Trophoblast cell (in vitro differentiated cells and primary cell): ENCODE measurements around the gene CRELD2.
A peak's percentile ranks its signal among the peaks of the same experiment; 100 is the strongest.

Source experiments
- DNase-seq, 2 donors: peaks; one replicate each; pipeline ENCODE4 v3.0.0-alpha.2; 2016
- H2AFZ ChIP-seq: 2 replicates; pipeline ENCODE4 v1.6.1; 2013; ENCODE audit warnings: low read length, moderate library complexity, mild to moderate bottlenecking; ENCODE audit not compliant: insufficient read depth, poor library complexity
- H2AK5ac ChIP-seq: 2 replicates; pipeline ENCODE4 v1.6.1; 2013; ENCODE audit warnings: mild to moderate bottlenecking, low read length
- H2BK120ac ChIP-seq: 2 replicates; pipeline ENCODE4 v1.6.1; 2013; ENCODE audit warnings: low read length, mild to moderate bottlenecking, moderate library complexity; ENCODE audit not compliant: insufficient read depth, poor library complexity
- H2BK12ac ChIP-seq: 2 replicates; pipeline ENCODE4 v1.6.1; 2013; ENCODE audit warnings: mild to moderate bottlenecking, low read length, moderate library complexity
- H2BK5ac ChIP-seq: 2 replicates; pipeline ENCODE4 v1.6.1; 2013; ENCODE audit warnings: low read length, low read depth, moderate library complexity, mild to moderate bottlenecking; ENCODE audit not compliant: poor library complexity
- H3K14ac ChIP-seq: 2 replicates; pipeline ENCODE4 v1.6.1; 2013; ENCODE audit warnings: mild to moderate bottlenecking, low read length
- H3K18ac ChIP-seq: 2 replicates; pipeline ENCODE4 v1.6.1; 2013; ENCODE audit warnings: mild to moderate bottlenecking, low read length
- H3K23ac ChIP-seq: 2 replicates; pipeline ENCODE4 v1.6.1; 2013; ENCODE audit warnings: low read length
- H3K27ac ChIP-seq: 2 replicates; pipeline ENCODE4 v1.5.1; 2013; ENCODE audit warnings: low read depth, mild to moderate bottlenecking, inconsistent platforms, low read length, moderate library complexity
- H3K27me3 ChIP-seq: 2 replicates; pipeline ENCODE4 v1.6.1; 2013; ENCODE audit warnings: inconsistent platforms, mild to moderate bottlenecking, low read length, moderate library complexity; ENCODE audit not compliant: insufficient read depth
- H3K36me3 ChIP-seq, 2 experiments: 1 replicate in 1 of 2; 2 replicates in 1 of 2; pipeline ENCODE4 v1.6.1; 2013; ENCODE audit warnings: low read length in 2 of 2, mild to moderate bottlenecking in 2 of 2, moderate library complexity in 1 of 2; ENCODE audit not compliant: insufficient read depth in 2 of 2, control insufficient read depth in 1 of 2
- H3K4ac ChIP-seq: 2 replicates; pipeline ENCODE4 v1.6.1; 2013; ENCODE audit warnings: low read depth, mild to moderate bottlenecking, low read length, moderate library complexity
- H3K4me1 ChIP-seq, 2 experiments: 1 replicate in 1 of 2; 2 replicates in 1 of 2; pipeline ENCODE4 v1.6.1; 2013; ENCODE audit warnings: low read length in 2 of 2, mild to moderate bottlenecking in 2 of 2, moderate library complexity in 1 of 2; ENCODE audit not compliant: insufficient read depth in 2 of 2, control insufficient read depth in 1 of 2
- H3K4me2 ChIP-seq: 2 replicates; pipeline ENCODE4 v1.6.1; 2013; ENCODE audit warnings: inconsistent platforms, mild to moderate bottlenecking, low read length, moderate library complexity
- H3K4me3 ChIP-seq: 2 replicates; pipeline ENCODE4 v1.5.1; 2013; ENCODE audit warnings: mild to moderate bottlenecking, low read depth, low read length, inconsistent platforms
- H3K79me1 ChIP-seq: one replicate; pipeline ENCODE4 v1.6.1; 2013; ENCODE audit warnings: low read length
- H3K79me2 ChIP-seq: 2 replicates; pipeline ENCODE4 v1.6.1; 2013; ENCODE audit warnings: low read length, mild to moderate bottlenecking; ENCODE audit not compliant: control insufficient read depth, insufficient read depth, poor library complexity
- H3K9ac ChIP-seq: 2 replicates; pipeline ENCODE4 v1.6.1; 2013; ENCODE audit warnings: mild to moderate bottlenecking, low read length
- H3K9me3 ChIP-seq: 2 replicates; pipeline ENCODE4 v1.6.1; 2013; ENCODE audit warnings: low read depth, mild to moderate bottlenecking, control low read depth, inconsistent platforms, low read length; ENCODE audit not compliant: insufficient read depth
- H4K12ac ChIP-seq: 2 replicates; pipeline ENCODE4 v1.6.1; 2013; ENCODE audit warnings: low read depth, mild to moderate bottlenecking, low read length, moderate library complexity
- H4K8ac ChIP-seq: 2 replicates; pipeline ENCODE4 v1.6.1; 2013; ENCODE audit warnings: low read depth, mild to moderate bottlenecking, low read length, moderate library complexity
- H4K91ac ChIP-seq: one replicate; pipeline ENCODE4 v1.6.1; 2013; ENCODE audit warnings: low read depth, mild to moderate bottlenecking, low read length, moderate library complexity
- WGBS: extraction: QIAGEN DNeasy Blood & Tissue Kit; methylation state at CpG from one replicate; pipeline ENCODE4 v1.1.7; 2013; ENCODE audit warnings: missing lambda C conversion rate; ENCODE audit not compliant: insufficient read length, insufficient coverage; ENCODE audit errors: extremely low coverage; 5-methylcytosine and 5-hydroxymethylcytosine counted together

CRELD2 gene

DNA sequence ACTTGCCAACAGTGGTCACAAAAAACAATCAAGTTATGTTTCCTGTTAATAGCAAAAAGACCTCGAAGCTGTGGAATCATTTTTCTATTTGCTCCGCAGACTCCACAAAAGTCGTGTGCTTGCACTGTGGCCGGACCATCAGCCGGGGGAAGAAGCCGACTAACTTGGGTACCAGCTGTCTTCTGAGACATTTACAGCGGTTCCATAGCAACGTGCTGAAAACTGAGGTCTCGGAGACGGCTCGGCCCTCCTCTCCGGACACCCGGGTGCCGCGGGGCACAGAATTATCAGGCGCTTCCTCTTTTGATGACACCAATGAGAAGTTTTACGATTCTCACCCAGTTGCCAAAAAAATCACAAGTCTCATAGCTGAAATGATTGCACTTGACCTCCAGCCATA is 33.2 kb upstream of the CRELD2 start:
- Histone ChIP-seq H3K9me3 (peaks cover 13% of the 10 kb centered on the region), H2BK120ac (no peak overlapping the region), H2BK12ac (no peak overlapping the region), H3K27me3 (no peaks in the 10 kb centered on the region), H3K4me2 (no peak overlapping the region), H3K23ac (no peak overlapping the region), H4K8ac (no peak overlapping the region), H3K4ac (no peak overlapping the region), H2BK5ac (no peak overlapping the region), H3K27ac (no peak overlapping the region), H3K79me2 (peaks cover 3% of the 10 kb centered on the region), H3K18ac (no peak overlapping the region), H2AK5ac (no peak overlapping the region), H4K91ac (no peak overlapping the region), H3K79me1 (no peaks in the 10 kb centered on the region), H3K36me3 (peaks cover 48 to 59% of the 10 kb centered on the region in 2 experiments), H2AFZ (no peak overlapping the region), H3K9ac (no peak overlapping the region), H3K14ac (no peak overlapping the region), H4K12ac (no peak overlapping the region), H3K4me3 (no peak overlapping the region), H3K4me1 (peaks cover under 1 to 1% of the 10 kb centered on the region in 2 experiments)
- no peak for DNase-seq
- WGBS: no CpG with 5 or more reads among the region's 17 CpGs

- Histone ChIP-seq H3K9me3 (peaks cover 13% of the 10 kb centered on the region), H3K4ac (no peak overlapping the region), H3K23ac (no peak overlapping the region), H3K4me2 (no peak overlapping the region), H4K12ac (no peak overlapping the region), H2AFZ (no peak overlapping the region), H3K18ac (peak overlapping the region; percentile 21), H3K79me2 (peaks cover 2% of the 10 kb centered on the region), H3K27me3 (no peaks in the 10 kb centered on the region), H4K91ac (no peak overlapping the region), H3K9ac (no peak overlapping the region), H3K79me1 (no peaks in the 10 kb centered on the region), H2BK12ac (no peak overlapping the region), H3K4me3 (no peak overlapping the region), H4K8ac (no peak overlapping the region), H3K27ac (no peak overlapping the region), H3K4me1 (no peaks in the 10 kb centered on the region), H2BK5ac (no peak overlapping the region), H3K36me3 (peaks cover 48 to 59% of the 10 kb centered on the region in 2 experiments), H2BK120ac (no peak overlapping the region), H2AK5ac (no peak overlapping the region), H3K14ac (no peak overlapping the region)
- no CpG with 5 or more reads among the region's 35 CpGs for WGBS
- DNase-seq: no peak
Observed at GRCh38 chr22:49885881-49886280, 32.6 kb upstream of the CRELD2 start.

- no peak for DNase-seq
- no peak overlapping the region for H2BK12ac ChIP-seq
- no peak overlapping the region for H4K12ac ChIP-seq
- H3K23ac ChIP-seq: no peak overlapping the region
- H2AK5ac ChIP-seq: no peak overlapping the region
- H3K4me3 ChIP-seq: no peak overlapping the region
- peaks cover 46 to 59% of the 10 kb centered on the region in 2 experiments for H3K36me3 ChIP-seq
- H2BK5ac ChIP-seq: no peak overlapping the region
- no peak overlapping the region for H3K4ac ChIP-seq
- peaks cover 2% of the 10 kb centered on the region for H3K79me2 ChIP-seq
- H3K27me3 ChIP-seq: no peaks in the 10 kb centered on the region
- WGBS: no CpG with 5 or more reads among the region's 41 CpGs
- H3K4me2 ChIP-seq: no peak overlapping the region
- no peak overlapping the region for H2AFZ ChIP-seq
- no peak overlapping the region for H4K91ac ChIP-seq
- no peak overlapping the region for H3K9ac ChIP-seq
- no peak overlapping the region for H3K14ac ChIP-seq
- no peak overlapping the region for H4K8ac ChIP-seq
- H3K4me1 ChIP-seq: no peaks in the 10 kb centered on the region
- peaks cover 13% of the 10 kb centered on the region for H3K9me3 ChIP-seq
- no peak overlapping the region for H2BK120ac ChIP-seq
- no peak overlapping the region for H3K27ac ChIP-seq
- H3K18ac ChIP-seq: peak overlapping the region; percentile 12
- H3K79me1 ChIP-seq: no peaks in the 10 kb centered on the region
Observed at GRCh38 chr22:49886346-49887063, 31.9 kb upstream of the CRELD2 start.

DNA sequence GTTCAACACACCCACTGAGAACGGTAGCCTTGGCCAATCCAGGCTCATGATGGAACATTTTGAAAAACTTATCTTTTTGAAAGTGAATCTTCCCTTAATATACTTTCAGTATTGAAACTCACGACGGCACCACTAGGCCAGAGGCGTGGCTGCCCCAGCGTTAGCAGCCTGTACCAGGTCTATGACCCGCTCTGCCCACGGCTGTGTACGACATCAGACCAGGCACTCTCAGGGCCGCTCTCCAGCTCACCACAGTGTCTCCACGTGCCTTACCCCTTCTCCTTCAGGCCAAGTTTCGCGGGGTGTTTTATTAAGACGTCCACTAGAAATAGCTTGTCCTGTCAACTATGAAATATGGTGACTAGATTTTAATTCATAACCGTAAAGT is 31.4 kb upstream of the CRELD2 start:
- Histone ChIP-seq H4K91ac (no peak overlapping the region), H3K27ac (no peak overlapping the region), H3K23ac (no peak overlapping the region), H3K9ac (no peak overlapping the region), H2BK120ac (no peak overlapping the region), H3K4me1 (no peaks in the 10 kb centered on the region), H3K36me3 (peaks cover 47 to 59% of the 10 kb centered on the region in 2 experiments), H3K9me3 (peaks cover 13% of the 10 kb centered on the region), H4K12ac (no peak overlapping the region), H3K4ac (no peak overlapping the region), H2BK5ac (no peak overlapping the region), H4K8ac (no peak overlapping the region), H3K18ac (no peak overlapping the region), H3K4me3 (no peak overlapping the region), H3K14ac (no peak overlapping the region), H3K4me2 (no peak overlapping the region), H2AFZ (no peak overlapping the region), H3K79me1 (no peaks in the 10 kb centered on the region), H2BK12ac (no peak overlapping the region), H2AK5ac (no peak overlapping the region), H3K27me3 (no peaks in the 10 kb centered on the region), H3K79me2 (peaks cover under 1% of the 10 kb centered on the region)
- no CpG with 5 or more reads among the region's 14 CpGs for WGBS
- no peak for DNase-seq
